CD4-positive, alpha-beta T cell (primary cell): ENCODE data around the gene AZIN2. TPM values are rescaled to one million over a fixed set of nuclear protein-coding genes. Genes with fewer than 3 reads are reported as not detected.
"Not testable (repeated sequence)": the region's sequence is repeated elsewhere in the genome, so short reads cannot be mapped to it uniquely, and the experiment has no call there.

Experiments used
- ATAC-seq: fragments of 200-7000 bp; cut with Tn5 transposase; one replicate; pipeline ENCODE4 v1.10.0; 2022; ENCODE audit warnings: mild to moderate bottlenecking; ENCODE audit not compliant: poor library complexity
- CTCF ChIA-PET: fragments of 350-600 bp; sonication (Branson Sonifier 250); formaldehyde crosslinking; loops from one replicate; lab custom pipeline; 2021; ENCODE audit warnings: antibody characterized with exemption, inconsistent platforms; lab: Charles Lee
- POLR2A ChIA-PET: fragments of 350-600 bp; sonication (Branson Sonifier 250); formaldehyde crosslinking; loops from one replicate; lab custom pipeline; 2021; ENCODE audit warnings: antibody characterized with exemption, inconsistent platforms; lab: Charles Lee
- DNase-seq, 14 experiments: peaks; one replicate each; pipeline ENCODE4 v3.0.0-alpha.2; 2013 to 2020; ENCODE audit warnings: mixed read lengths in 2 of 14
- H3K27ac ChIP-seq, 2 donors: one replicate each; pipeline versions ENCODE4 v1.5.1 to v1.7.0; 2013; ENCODE audit warnings: low read length in 2 of 2, low read depth in 1 of 2, mild to moderate bottlenecking in 1 of 2
- H3K27me3 ChIP-seq, 2 experiments: 1 replicate in 1 of 2; 2 replicates in 1 of 2; pipeline versions ENCODE4 v1.6.1 to v1.7.0; 2013; ENCODE audit warnings: low read length in 2 of 2, control low read depth in 1 of 2, mild to moderate bottlenecking in 1 of 2, moderate library complexity in 1 of 2; ENCODE audit not compliant: insufficient read depth in 2 of 2, control insufficient read depth in 1 of 2
- H3K36me3 ChIP-seq: one replicate; pipeline ENCODE4 v1.6.1; 2013; ENCODE audit warnings: low read length, control low read depth; ENCODE audit not compliant: insufficient read depth
- H3K4me1 ChIP-seq: one replicate; pipeline ENCODE4 v1.6.1; 2013; ENCODE audit warnings: low read length, control low read depth; ENCODE audit not compliant: insufficient read depth
- H3K4me3 ChIP-seq: one replicate; pipeline ENCODE4 v1.5.1; 2013; ENCODE audit warnings: mild to moderate bottlenecking, low read length, moderate library complexity
- H3K9me3 ChIP-seq, 2 experiments: 1 replicate in 1 of 2; 2 replicates in 1 of 2; pipeline versions ENCODE4 v1.6.1 to v1.7.0; 2013; ENCODE audit warnings: low read length in 2 of 2, mild to moderate bottlenecking in 2 of 2, control low read depth in 1 of 2, moderate library complexity in 1 of 2; ENCODE audit not compliant: control insufficient read depth in 1 of 2, insufficient read depth in 1 of 2
- H3K27ac Mint-ChIP-seq: one replicate; pipeline ENCODE4 v1.8.0; 2020; ENCODE audit warnings: mixed read lengths
- H3K27me3 Mint-ChIP-seq: one replicate; pipeline ENCODE4 v1.8.0; 2021; ENCODE audit warnings: mixed read lengths
- H3K36me3 Mint-ChIP-seq: one replicate; pipeline ENCODE4 v1.8.0; 2021; ENCODE audit warnings: low read depth, mixed read lengths
- H3K4me1 Mint-ChIP-seq: one replicate; pipeline ENCODE4 v1.8.0; 2021; ENCODE audit warnings: low read depth, mixed read lengths
- H3K4me3 Mint-ChIP-seq: one replicate; pipeline ENCODE4 v1.8.0; 2020; ENCODE audit warnings: mild to moderate bottlenecking, mixed read lengths
- H3K9me3 Mint-ChIP-seq: one replicate; pipeline ENCODE4 v1.8.0; 2020; ENCODE audit warnings: mixed read lengths
- intact Hi-C, 2 experiments: fragments of 100-400 bp; cut with DNase I in 1 of 2; cut with micrococcal nuclease in 1 of 2; formaldehyde crosslinking; loops; one replicate each; pipeline versions ENCODE4 v1.15.1 to v1.9.0; 2023 to 2025; cut with DNase I, micrococcal nuclease
- total RNA-seq, 174 experiments: library from RNA in 2 of 174; stranded (reverse) in 2 of 174; gene quantifications; one replicate each; pipeline ENCODE4 v1.2.3 and lab custom pipeline; 2021 to 2026
- TF ChIP-seq, protein P1 (sequence below): fragments of 200-600 bp; IDR thresholded peaks from one replicate; pipeline ENCODE4 v1.8.0; 2022; ENCODE audit warnings: antibody characterized with exemption, mild to moderate bottlenecking

AZIN2 gene
- total RNA-seq, 2 experiments from 2014 or later, result 4.6 to 4.9 TPM

DNA sequence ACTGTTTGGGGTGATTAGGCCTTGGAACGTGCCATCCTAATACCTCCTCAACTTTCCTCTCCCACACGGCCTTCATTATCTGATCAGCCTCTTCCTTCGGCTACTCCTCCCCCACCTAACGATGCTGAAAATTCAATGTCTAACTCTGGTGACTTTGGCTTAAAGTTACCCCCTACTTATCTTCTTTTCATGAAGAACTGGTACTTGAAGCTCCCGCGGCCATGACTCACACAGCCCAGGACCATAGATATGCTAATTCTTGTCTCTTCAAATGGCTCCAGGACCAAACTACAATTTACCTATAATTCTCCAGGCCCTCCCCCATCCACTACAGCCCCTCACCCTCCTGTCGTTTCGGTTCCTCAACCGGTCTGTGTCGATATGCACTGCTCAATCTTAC lies 15.7 kb upstream of the AZIN2 start:
- Mint-ChIP-seq H3K4me3 (no peak overlapping the region), H3K4me1 (no peaks in the 10 kb centered on the region), H3K27me3 (peaks cover 8% of the 10 kb centered on the region), H3K27ac (no peak overlapping the region), H3K9me3 (peaks cover 31% of the 10 kb centered on the region), H3K36me3 (peaks cover 48% of the 10 kb centered on the region)
- H3K27ac ChIP-seq, result no peak overlapping the region
- intact Hi-C loops, result no loop called here
- H3K36me3 ChIP-seq, result no peaks in the 10 kb centered on the region
- ChIA-PET CTCF (no interaction called here), POLR2A (no interaction called here)
- H3K4me3 ChIP-seq, result no peak overlapping the region
- peaks cover 0 to 2% of the 10 kb centered on the region in 2 experiments for H3K27me3 ChIP-seq
- TF ChIP-seq, protein P1, sequence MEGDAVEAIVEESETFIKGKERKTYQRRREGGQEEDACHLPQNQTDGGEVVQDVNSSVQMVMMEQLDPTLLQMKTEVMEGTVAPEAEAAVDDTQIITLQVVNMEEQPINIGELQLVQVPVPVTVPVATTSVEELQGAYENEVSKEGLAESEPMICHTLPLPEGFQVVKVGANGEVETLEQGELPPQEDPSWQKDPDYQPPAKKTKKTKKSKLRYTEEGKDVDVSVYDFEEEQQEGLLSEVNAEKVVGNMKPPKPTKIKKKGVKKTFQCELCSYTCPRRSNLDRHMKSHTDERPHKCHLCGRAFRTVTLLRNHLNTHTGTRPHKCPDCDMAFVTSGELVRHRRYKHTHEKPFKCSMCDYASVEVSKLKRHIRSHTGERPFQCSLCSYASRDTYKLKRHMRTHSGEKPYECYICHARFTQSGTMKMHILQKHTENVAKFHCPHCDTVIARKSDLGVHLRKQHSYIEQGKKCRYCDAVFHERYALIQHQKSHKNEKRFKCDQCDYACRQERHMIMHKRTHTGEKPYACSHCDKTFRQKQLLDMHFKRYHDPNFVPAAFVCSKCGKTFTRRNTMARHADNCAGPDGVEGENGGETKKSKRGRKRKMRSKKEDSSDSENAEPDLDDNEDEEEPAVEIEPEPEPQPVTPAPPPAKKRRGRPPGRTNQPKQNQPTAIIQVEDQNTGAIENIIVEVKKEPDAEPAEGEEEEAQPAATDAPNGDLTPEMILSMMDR, result no peak
- DNase-seq (no peak), ATAC-seq (no peak)
- peaks cover 30 to 54% of the 10 kb centered on the region in 2 experiments for H3K9me3 ChIP-seq
- no peaks in the 10 kb centered on the region for H3K4me1 ChIP-seq

DNA sequence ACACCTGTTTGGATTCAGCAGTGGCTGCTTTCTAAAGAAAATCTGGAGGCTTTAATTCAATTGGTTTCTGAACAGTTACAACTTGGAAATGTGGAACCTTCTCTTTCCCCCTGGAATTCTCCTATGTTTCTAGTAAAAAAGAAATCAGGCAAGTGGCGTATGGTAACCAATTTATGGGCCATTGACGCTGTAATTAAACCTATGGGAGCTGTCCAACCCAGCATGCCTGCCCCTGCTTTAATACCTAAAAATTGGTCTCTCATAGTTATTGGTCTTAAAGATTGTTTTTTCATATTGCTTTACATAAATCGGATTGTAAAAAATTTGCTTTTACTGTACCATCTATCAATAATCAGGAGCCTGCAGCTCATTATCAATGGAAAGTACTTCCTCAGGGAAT lies 14.5 kb upstream of the AZIN2 start:
- POLR2A ChIA-PET, DNase-seq, H3K4me1 ChIP-seq, CTCF ChIA-PET, H3K27ac Mint-ChIP-seq, H3K4me3 ChIP-seq, H3K27me3 ChIP-seq, H3K36me3 ChIP-seq, H3K27me3 Mint-ChIP-seq, ATAC-seq, H3K27ac ChIP-seq, intact Hi-C loops, H3K4me3 Mint-ChIP-seq, H3K4me1 Mint-ChIP-seq: not testable (repeated sequence)
- H3K9me3 ChIP-seq, result peaks cover 25 to 47% of the 10 kb centered on the region in 2 experiments
- H3K36me3 Mint-ChIP-seq, result peaks cover 45% of the 10 kb centered on the region
- H3K9me3 Mint-ChIP-seq, result peaks cover 31% of the 10 kb centered on the region

DNA sequence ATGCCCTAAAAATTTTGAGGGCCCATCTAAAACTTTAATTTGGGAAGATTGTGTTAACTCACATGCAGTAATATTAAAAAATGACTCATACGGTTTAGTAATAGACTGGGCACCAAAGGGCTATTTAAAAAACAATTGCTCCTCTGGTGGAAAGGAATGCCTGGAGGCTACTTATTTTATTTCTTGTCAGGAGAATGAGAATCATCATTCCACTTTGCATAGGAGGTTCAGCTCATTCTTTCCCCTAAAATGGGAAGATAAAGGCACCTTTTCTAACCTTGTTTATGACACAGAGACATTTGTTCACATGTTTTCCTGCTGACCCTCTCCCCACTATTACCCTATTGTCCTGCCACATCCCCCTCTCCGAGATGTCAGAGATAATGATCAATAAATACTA lies 12.8 kb upstream of the AZIN2 start:
- H3K9me3 ChIP-seq, result peaks cover 15 to 31% of the 10 kb centered on the region in 2 experiments
- H3K27ac ChIP-seq, H3K4me1 Mint-ChIP-seq, CTCF ChIA-PET, H3K4me1 ChIP-seq, H3K4me3 Mint-ChIP-seq, H3K4me3 ChIP-seq, H3K27me3 ChIP-seq, H3K27ac Mint-ChIP-seq, POLR2A ChIA-PET, intact Hi-C loops, H3K36me3 ChIP-seq, H3K27me3 Mint-ChIP-seq, DNase-seq, ATAC-seq: not testable (repeated sequence)
- H3K9me3 Mint-ChIP-seq, result peaks cover 19% of the 10 kb centered on the region
- peaks cover 29% of the 10 kb centered on the region for H3K36me3 Mint-ChIP-seq

DNA sequence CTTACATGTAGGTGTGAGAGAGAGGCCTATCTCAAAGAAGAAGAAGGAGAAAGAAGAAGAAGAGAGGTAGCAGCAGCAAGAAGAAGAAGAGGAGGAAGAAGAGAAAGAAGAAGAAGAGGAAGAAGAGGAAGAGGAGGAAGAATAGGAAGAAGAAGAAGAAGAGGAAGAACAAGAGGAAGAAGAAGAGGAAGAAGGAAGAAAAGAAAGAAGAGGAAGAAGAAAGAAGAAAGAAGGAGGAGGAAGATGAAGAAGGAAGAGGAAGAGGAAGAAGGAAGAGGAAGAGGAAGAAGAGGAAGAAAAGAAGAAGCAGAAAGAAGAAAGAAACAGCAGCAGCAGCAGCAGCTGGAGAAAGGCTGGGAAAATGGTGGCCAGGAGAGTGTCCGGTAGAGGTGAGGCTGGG lies 10.3 kb upstream of the AZIN2 start:
- no peak for DNase-seq
- Mint-ChIP-seq H3K9me3 (peaks cover 7% of the 10 kb centered on the region), H3K36me3 (peaks cover 14% of the 10 kb centered on the region), H3K27me3 (peaks cover 8% of the 10 kb centered on the region), H3K4me3 (no peak overlapping the region), H3K27ac (no peak overlapping the region), H3K4me1 (no peaks in the 10 kb centered on the region)
- intact Hi-C loops, result no loop called here
- Histone ChIP-seq H3K4me3 (no peak overlapping the region), H3K27me3 (peaks cover 0 to 2% of the 10 kb centered on the region in 2 experiments), H3K9me3 (peaks cover 4 to 8% of the 10 kb centered on the region in 2 experiments), H3K27ac (no peak overlapping the region), H3K36me3 (no peaks in the 10 kb centered on the region), H3K4me1 (no peaks in the 10 kb centered on the region)
- POLR2A ChIA-PET, result interaction anchor here (0.6 kb wide), 1 partner anchor 419 kb away, joined by 3 read pairs; no protein-coding TSS in a partner anchor
- CTCF ChIA-PET, result no interaction called here
- TF ChIP-seq, protein P1, result no peak
- ATAC-seq, result no peak
